ENCODE measurements around the gene ACSL1.
A peak's percentile ranks its signal among the peaks of the same experiment; 100 is the strongest.
"Not testable (repeated sequence)": the region's sequence is repeated elsewhere in the genome, so short reads cannot be mapped to it uniquely, and the experiment has no call there.

The ACSL1 gene

DNA sequence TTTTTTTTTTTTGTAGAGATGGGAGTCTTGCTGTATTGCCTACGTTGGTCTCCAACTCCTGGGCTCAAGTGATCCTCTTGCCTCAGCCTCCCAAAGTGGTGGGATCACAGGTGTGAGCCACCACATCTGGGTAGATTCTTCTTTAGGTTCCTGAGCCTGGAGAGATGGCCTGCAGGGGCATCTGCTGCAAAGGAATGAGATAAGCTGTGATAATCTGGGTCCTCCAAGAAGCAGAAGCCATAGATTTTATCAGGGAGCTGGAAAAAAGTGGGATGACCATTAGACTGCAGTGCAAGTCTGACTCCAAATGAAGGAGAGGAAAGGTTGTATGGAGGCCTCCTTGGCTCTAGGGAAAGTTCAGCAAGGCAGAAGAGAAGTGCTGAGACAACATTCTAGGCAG lies 19.0 kb upstream of the ACSL1 start:
- no peak overlapping the region for H3K4me3 ChIP-seq (replicated peaks; ENCODE audit: low read depth, low read length)
- TF ChIP-seq, protein P1, sequence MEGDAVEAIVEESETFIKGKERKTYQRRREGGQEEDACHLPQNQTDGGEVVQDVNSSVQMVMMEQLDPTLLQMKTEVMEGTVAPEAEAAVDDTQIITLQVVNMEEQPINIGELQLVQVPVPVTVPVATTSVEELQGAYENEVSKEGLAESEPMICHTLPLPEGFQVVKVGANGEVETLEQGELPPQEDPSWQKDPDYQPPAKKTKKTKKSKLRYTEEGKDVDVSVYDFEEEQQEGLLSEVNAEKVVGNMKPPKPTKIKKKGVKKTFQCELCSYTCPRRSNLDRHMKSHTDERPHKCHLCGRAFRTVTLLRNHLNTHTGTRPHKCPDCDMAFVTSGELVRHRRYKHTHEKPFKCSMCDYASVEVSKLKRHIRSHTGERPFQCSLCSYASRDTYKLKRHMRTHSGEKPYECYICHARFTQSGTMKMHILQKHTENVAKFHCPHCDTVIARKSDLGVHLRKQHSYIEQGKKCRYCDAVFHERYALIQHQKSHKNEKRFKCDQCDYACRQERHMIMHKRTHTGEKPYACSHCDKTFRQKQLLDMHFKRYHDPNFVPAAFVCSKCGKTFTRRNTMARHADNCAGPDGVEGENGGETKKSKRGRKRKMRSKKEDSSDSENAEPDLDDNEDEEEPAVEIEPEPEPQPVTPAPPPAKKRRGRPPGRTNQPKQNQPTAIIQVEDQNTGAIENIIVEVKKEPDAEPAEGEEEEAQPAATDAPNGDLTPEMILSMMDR (IDR thresholded peaks at IDR 0.05; ENCODE audit: low read length, missing control alignments), result no peak
- no peak for DNase-seq (ENCODE audit: low read depth)

DNA sequence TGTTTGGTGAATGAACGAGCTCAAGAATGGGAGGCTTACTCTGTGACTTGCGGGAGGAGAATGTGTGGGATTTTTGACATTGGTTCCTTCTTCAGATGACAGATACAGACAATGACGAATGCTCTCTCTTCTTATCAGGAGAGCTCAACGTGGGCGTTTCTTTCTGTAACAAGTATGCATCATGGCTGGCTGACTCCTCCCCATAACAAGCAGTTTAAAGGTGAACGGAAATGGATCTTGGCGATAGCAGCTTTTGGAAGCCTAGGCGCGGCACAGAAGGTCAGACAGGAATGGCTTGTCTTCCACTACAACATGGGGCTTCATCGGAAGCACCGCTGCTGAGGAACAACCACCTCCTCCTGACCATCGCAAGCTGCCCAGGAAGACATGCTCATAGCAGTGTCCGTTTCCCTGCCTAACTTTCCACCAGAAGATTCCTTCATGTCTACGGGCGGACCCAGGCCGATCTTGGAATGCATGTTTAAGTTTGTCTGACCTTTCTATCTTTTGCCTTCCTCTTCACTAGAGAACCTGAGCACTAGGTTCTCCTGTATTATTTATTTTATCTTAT lies 18.3 kb upstream of the ACSL1 start:
- peak; percentile 14 for DNase-seq (ENCODE audit: low read depth)
- TF ChIP-seq, protein P1 (IDR thresholded peaks at IDR 0.05; ENCODE audit: low read length, missing control alignments), result no peak
- H3K4me3 ChIP-seq (replicated peaks; ENCODE audit: low read depth, low read length), result no peak overlapping the region

DNA sequence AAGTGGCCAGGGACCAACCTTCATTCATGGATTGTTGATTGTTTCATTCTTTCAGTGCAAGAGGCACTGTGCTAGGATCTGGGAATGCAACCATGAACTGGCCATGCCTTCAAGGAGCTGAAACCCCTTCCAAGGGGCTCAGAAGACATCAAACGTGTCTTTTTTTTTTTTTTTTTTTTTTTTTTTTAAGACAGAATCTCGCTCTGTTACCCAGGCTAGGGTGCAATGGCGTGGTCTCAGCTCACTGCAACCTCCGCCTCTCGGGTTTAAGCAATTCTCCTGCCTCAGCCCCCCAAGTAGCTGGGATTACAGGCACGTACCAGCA lies 13.3 kb upstream of the ACSL1 start:
- not testable (repeated sequence) for DNase-seq (ENCODE audit: low read depth); H3K4me3 ChIP-seq (replicated peaks; ENCODE audit: low read depth, low read length)

DNA sequence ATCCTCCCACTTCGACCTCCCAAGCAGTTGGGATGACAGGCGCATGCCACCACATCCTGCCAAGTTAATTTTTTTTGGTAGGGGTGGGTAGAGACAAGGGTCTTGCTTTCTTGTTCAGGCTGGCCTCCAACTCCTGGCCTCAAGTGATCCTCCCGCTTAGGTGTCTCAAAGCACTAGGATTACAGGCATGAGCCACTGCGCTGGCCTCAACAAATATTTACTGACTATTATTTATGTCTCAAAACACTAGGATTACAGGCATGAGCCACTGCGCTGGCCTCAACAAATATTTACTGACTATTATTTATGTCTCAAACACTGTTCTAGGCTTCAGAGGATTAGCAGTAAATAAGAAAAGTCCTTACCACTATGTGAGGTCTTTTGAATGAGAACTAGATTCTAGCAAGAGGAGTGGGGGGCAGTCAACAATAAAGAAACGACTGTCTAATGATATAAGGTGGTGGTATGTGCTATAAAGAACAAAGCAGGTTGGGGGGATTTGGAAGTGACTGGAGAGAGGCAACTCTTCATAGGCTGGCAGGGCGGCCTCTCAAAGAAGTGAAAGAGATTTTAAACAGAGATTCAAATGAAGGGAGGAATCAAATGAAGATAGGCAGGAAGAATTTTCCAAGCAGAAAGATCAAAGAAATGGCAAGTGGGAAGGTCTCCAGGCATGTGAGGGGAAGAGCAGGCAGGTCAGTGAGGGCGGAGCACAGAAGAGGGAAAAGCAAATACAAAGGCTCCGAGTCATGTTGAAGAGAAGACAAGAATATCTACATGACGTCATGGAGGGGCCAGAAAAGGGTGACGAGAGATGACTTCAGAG lies 12.7 kb upstream of the ACSL1 start:
- no peak for DNase-seq (ENCODE audit: low read depth)
- no peak overlapping the region for H3K4me3 ChIP-seq (replicated peaks; ENCODE audit: low read depth, low read length)
- TF ChIP-seq, protein P1 (IDR thresholded peaks at IDR 0.05; ENCODE audit: low read length, missing control alignments), result no peak

DNA sequence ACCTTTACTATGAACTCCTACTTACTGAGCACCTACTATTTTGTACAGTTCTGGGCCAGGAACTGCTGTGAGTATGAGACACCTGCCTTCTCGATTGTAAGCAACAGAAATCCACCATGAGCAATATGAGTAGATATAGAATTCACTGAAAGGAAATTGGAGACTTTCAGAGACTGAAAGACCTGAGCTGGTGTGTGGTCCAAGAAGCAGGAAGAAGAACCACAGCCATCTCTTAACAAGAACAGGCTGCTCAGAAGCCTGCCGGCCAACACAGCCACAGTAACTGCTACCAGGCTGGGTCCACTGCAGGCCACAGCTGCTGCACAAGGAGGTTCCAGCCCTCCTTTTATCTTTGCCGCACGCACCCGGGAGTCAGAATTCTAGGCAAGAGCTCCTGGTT lies 10.8 kb upstream of the ACSL1 start:
- TF ChIP-seq, protein P1 (IDR thresholded peaks at IDR 0.05; ENCODE audit: low read length, missing control alignments), result no peak
- H3K4me3 ChIP-seq (replicated peaks; ENCODE audit: low read depth, low read length), result no peak overlapping the region
- DNase-seq (ENCODE audit: low read depth), result no peak

DNA sequence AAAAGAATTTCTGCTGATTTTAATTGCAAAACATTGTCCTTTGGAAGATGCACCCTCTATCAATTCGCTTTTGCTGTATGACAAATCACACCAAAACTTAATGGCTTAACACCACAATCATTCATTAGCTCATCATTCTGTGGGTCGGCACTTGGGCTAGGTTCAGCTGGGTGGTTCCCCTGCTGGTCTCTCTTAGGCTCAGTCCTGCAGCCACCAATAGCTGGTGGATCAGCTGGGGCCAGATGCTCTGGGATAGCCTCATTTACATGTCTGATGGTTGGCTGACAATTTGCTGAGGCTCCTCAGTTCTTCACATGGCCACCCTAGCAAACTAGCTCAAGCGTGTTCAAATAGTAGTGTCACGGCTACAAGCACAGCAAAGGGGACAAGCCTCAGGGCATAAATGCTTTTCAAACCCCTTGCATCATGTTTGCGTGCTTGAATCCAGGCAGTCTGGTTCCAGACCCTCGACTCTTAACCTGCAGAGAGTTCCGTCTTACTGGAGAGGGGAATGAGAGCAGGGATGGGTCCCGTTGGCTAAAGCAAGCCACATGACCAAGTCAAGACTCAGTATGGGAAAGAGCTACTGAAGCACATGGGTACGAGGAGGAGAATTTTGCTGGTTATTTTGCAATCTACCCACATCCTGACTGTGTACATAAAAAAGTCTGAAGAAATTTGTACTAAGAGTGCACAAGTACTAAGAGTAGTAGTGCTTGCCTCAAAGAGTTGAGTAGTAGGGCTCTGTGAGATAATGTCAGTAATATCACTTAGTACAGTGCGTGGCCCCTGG lies 7.5 kb upstream of the ACSL1 start:
- no peak for DNase-seq (ENCODE audit: low read depth)
- TF ChIP-seq, protein P1 (IDR thresholded peaks at IDR 0.05; ENCODE audit: low read length, missing control alignments), result no peak
- H3K4me3 ChIP-seq (replicated peaks; ENCODE audit: low read depth, low read length), result no peak overlapping the region

DNA sequence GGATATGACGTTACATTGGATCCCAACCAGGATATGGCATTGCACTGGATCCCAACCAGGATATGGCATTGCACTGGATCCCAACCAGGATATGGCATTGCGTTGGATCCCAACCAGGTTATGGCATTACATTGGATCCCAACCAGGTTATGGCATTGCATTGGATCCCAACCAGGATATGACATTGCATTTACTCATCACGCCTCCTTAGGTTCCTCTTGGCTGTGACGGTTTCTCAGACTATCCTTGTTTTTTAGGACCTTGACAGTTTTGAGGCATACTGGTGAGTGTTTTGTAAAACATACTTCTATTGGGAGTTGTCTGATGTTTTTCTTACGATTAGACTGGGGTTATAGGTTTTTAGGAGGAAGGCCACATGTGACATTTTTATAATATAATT lies 5.4 kb upstream of the ACSL1 start:
- TF ChIP-seq, protein P1 (IDR thresholded peaks at IDR 0.05; ENCODE audit: low read length, missing control alignments), result no peak
- no peak for DNase-seq (ENCODE audit: low read depth)

More for the DNA sequence above, 5.4 kb upstream of the ACSL1 start:
- no peak overlapping the region for H3K4me3 ChIP-seq (replicated peaks; ENCODE audit: low read depth, low read length)

Measured in fibroblast of pulmonary artery (primary cell).